ENCODE data around the gene SCFD1.

DNA sequence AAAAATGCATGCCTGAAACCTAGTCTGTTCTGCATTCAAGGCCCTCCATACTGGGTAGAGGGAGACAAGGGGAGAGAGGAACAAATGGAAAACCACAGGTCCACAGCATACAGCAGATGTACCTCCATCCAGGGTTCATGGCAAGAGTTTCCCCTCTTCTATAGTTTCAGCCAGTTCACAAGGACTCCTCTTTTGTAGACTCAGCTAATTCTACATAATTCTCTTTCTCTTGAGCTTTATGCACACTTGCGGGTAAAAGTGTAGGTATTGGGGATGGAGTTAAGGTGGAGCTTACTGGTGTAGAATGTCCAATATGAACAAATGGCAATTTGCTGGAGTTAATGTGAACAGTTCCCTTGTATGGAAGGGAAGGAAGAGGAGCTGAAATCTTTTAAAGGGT, 39.7 kb upstream of the SCFD1 start:
- TF ChIP-seq GATA2 (IDR thresholded peaks at IDR 0.05; ENCODE audit: low read depth, low read length): no peak
- no peak for TF ChIP-seq GATA3 (IDR thresholded peaks at IDR 0.05; ENCODE audit: low read depth, low read length)

Data from SH-SY5Y (cell line).